HUES48 (cell line): ENCODE data around the gene TM7SF3.
"Not testable (repeated sequence)": the region's sequence is repeated elsewhere in the genome, so short reads cannot be mapped to it uniquely, and the experiment has no call there.

Experiments used
- H3K27ac ChIP-seq: one replicate; pipeline ENCODE4 v1.7.0; 2013; ENCODE audit warnings: low read depth, low read length, inconsistent platforms
- H3K27me3 ChIP-seq: 2 replicates; pipeline ENCODE4 v1.6.1; 2013; ENCODE audit warnings: mild to moderate bottlenecking, low read length; ENCODE audit not compliant: control insufficient read depth, insufficient read depth
- H3K36me3 ChIP-seq: 2 replicates; pipeline ENCODE4 v1.6.1; 2013; ENCODE audit warnings: low read length; ENCODE audit not compliant: control insufficient read depth, insufficient read depth
- H3K4me1 ChIP-seq: 2 replicates; pipeline ENCODE4 v1.6.1; 2013; ENCODE audit warnings: mild to moderate bottlenecking, low read length; ENCODE audit not compliant: control insufficient read depth, insufficient read depth
- H3K4me3 ChIP-seq: 2 replicates; pipeline ENCODE4 v1.5.1; 2013; ENCODE audit warnings: mild to moderate bottlenecking, low read depth, low read length
- H3K9ac ChIP-seq: 2 replicates; pipeline ENCODE4 v1.6.1; 2013; ENCODE audit warnings: mild to moderate bottlenecking, low read depth, low read length, moderate library complexity
- H3K9me3 ChIP-seq: 2 replicates; pipeline ENCODE4 v1.6.1; 2013; ENCODE audit warnings: low read length; ENCODE audit not compliant: control insufficient read depth, insufficient read depth

The TM7SF3 gene

DNA sequence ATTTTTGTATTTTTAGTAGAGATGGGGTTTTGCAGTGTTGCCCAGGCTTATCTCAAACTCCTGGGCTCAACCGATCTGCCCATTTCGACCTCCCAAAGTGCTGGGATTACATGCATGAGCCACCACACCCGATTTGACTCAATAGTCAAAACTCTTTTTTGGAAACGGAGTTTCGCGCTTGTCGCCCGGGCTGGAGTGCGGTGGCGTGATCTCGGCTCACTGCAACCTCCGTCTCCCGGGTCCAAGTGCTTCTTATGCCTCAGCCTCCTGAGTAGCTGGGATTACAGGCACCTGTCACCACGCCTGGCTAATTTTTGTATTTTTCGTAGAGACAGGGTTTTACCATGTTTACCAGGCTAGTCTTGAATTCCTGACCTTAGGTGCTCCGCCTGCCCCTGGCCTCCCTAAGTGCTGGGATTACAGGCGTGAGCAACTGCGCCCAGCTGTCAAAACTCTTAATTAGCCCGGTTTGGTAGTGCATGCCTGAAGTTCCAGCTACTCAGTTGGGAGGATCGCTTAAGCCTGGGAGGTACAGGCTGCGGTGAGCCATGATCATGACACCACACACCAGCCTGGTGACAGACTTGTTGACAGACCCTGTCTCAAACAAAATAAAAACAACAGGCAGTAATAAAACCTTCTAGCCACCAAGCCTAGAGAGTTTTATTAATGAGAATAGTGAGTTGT lies 20.6 kb upstream of the TM7SF3 start:
- Histone ChIP-seq H3K27ac (no peak overlapping the region), H3K9ac (no peak overlapping the region), H3K27me3 (no peaks in the 10 kb centered on the region), H3K9me3 (no peaks in the 10 kb centered on the region), H3K36me3 (peaks cover 44% of the 10 kb centered on the region), H3K4me1 (no peaks in the 10 kb centered on the region), H3K4me3 (no peak overlapping the region)

DNA sequence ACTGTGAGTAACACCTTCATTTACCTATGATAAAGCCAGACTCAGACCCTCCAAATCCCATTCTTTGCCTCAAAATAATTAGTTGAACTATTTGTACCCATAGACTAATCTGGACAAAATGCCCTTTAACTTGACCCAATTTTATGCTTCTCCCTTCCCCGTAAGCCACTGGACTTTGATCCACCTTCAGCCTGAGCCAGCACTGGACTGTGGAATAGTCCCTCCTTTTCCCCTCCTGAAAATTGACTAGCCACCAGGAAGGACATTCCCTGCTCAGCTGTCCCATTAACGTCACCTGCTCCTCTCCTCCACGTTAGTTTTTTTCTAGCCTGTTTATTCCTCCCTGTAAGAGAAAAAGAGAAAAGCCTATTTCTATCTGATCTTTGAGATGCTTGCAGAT lies 18.5 kb upstream of the TM7SF3 start:
- H3K9ac ChIP-seq, result no peak overlapping the region
- H3K9me3 ChIP-seq, result no peaks in the 10 kb centered on the region
- no peaks in the 10 kb centered on the region for H3K27me3 ChIP-seq
- no peak overlapping the region for H3K27ac ChIP-seq
- peaks cover 58% of the 10 kb centered on the region for H3K36me3 ChIP-seq
- H3K4me1 ChIP-seq, result no peaks in the 10 kb centered on the region
- no peak overlapping the region for H3K4me3 ChIP-seq

DNA sequence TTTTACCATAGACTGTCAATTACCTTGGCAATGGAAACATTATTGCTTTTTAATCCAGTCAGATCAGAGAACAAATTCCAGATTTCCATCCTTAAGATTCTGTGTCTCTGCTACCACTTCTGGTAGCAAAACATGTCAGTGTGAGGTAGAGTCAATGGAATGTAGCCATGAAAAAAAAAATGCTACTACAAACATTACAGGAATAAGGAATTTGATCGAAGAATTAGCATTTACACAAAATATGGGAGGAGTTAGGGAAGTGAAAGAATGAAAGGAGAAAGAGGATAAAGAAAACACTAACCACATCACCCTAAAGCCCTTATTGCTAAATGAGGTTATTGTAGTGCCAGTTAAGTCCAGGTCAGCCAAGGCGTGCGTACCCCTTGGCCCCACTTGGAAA lies 17.3 kb upstream of the TM7SF3 start:
- H3K4me3 ChIP-seq, result no peak overlapping the region
- peaks cover 68% of the 10 kb centered on the region for H3K36me3 ChIP-seq
- no peaks in the 10 kb centered on the region for H3K27me3 ChIP-seq
- no peaks in the 10 kb centered on the region for H3K9me3 ChIP-seq
- H3K4me1 ChIP-seq, result no peaks in the 10 kb centered on the region
- no peak overlapping the region for H3K9ac ChIP-seq
- no peak overlapping the region for H3K27ac ChIP-seq

DNA sequence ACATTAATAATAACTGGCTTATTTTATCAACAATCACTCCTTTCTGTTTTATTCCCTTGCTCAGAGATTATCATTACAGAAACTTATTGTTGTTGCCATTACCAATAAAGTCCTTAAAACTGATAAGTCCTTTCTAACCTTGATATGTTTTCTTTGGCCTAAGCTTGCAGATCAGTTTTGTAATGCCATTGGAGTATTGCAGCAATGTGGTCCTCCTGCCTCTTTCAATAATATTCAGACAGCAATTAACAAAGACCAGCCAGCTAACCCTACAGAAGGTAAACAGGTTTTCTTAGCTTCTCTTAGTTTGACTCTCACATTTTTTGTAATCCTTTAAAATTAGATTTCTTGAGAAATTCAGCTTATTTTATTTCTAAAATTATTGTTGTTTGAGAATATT lies 12.1 kb upstream of the TM7SF3 start:
- Histone ChIP-seq H3K27ac (no peak overlapping the region), H3K9me3 (no peaks in the 10 kb centered on the region), H3K27me3 (no peaks in the 10 kb centered on the region), H3K36me3 (peaks cover 49% of the 10 kb centered on the region), H3K4me3 (no peak overlapping the region), H3K9ac (no peak overlapping the region), H3K4me1 (peaks cover 6% of the 10 kb centered on the region)

DNA sequence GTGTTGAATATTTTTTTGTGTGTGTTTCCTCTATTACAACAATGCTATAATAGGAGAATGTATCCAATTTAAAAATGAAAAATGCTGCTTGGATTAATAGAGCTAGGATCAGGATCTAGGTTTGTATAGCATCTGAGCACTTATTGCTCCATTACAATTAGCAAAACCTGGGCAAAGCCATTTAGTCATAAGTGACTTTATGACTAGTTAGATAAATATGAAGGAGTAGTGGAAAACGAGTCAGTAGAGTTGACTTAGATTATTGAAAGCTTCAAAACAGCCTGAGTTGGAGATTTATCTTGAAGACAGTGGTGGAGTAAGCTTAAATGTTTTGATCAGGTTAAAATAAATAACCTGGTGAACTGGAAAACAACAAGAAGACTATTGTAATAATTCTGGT lies 10.9 kb upstream of the TM7SF3 start:
- no peak overlapping the region for H3K27ac ChIP-seq
- no peak overlapping the region for H3K9ac ChIP-seq
- peaks cover 38% of the 10 kb centered on the region for H3K36me3 ChIP-seq
- H3K27me3 ChIP-seq, result no peaks in the 10 kb centered on the region
- peaks cover 8% of the 10 kb centered on the region for H3K4me1 ChIP-seq
- no peak overlapping the region for H3K4me3 ChIP-seq
- no peaks in the 10 kb centered on the region for H3K9me3 ChIP-seq

DNA sequence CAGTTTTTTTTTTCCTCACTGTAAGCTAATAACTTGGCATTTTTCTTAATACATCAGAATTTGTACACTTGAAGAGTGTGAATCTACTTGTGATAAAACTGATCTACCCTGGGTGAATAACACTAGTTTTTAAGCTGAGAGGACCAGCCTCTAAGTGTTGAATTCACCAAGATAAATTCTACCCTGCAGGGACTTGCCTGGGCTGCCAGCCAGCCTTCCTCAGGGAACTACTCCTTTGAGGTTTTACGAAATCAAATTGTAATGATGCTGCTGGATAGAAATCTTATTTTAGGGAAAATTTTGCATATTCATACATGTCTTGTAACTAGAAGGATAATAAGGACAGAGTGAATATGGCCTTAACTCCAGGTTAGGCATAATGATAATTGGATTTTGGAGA lies 10.1 kb upstream of the TM7SF3 start:
- Histone ChIP-seq H3K9me3 (no peaks in the 10 kb centered on the region), H3K4me1 (peaks cover 8% of the 10 kb centered on the region), H3K27me3 (no peaks in the 10 kb centered on the region), H3K4me3 (no peak overlapping the region), H3K36me3 (peaks cover 30% of the 10 kb centered on the region), H3K27ac (no peak overlapping the region), H3K9ac (no peak overlapping the region)

DNA sequence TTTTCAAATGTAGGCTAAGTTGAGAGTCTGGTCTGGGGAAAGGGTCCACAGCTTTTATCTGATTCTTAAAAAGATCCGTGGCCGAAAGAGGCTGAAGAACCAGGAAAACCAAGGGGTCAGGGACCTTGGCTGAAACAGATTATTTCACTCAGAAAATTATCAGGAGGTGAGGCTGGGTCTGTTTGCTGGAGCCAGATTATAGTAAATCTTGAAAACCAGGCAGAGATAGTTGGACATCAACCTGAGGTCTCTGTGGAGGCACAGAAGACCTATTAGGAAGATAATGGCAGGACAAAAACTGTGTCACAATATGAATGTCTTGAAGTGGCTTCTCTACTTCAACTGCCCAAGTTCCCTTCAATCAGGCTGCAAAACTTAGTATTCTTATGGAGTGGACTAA lies 6.6 kb upstream of the TM7SF3 start:
- H3K27ac ChIP-seq, result no peak overlapping the region
- peaks cover 8% of the 10 kb centered on the region for H3K4me1 ChIP-seq
- no peaks in the 10 kb centered on the region for H3K36me3 ChIP-seq
- H3K27me3 ChIP-seq, result no peaks in the 10 kb centered on the region
- H3K4me3 ChIP-seq, result no peak overlapping the region
- H3K9me3 ChIP-seq, result no peaks in the 10 kb centered on the region
- H3K9ac ChIP-seq, result no peak overlapping the region

DNA sequence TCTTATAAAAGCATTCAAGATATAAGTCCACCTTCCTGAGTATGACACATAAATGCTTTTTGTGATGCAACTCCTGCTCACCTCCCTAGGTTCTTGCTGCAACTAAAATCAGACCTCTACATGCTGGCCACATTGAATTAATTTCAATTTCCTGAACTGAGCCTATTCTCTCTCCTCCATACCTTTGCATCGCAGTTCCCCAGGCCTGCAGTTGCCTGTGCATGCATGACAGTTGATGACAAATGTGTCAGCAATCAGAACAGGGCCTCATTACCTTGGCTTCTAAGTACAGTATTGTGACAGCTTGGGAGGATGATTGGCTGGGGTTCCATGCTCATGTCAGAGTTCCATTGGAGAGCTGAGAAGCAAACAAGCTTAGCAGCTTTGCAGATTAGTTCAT lies 3.9 kb upstream of the TM7SF3 start:
- H3K4me3 ChIP-seq, result no peak overlapping the region
- no peak overlapping the region for H3K9ac ChIP-seq
- H3K36me3 ChIP-seq, result no peaks in the 10 kb centered on the region
- H3K27me3 ChIP-seq, result no peaks in the 10 kb centered on the region
- H3K27ac ChIP-seq, result no peak overlapping the region
- H3K9me3 ChIP-seq, result no peaks in the 10 kb centered on the region
- H3K4me1 ChIP-seq, result peaks cover 21% of the 10 kb centered on the region

DNA sequence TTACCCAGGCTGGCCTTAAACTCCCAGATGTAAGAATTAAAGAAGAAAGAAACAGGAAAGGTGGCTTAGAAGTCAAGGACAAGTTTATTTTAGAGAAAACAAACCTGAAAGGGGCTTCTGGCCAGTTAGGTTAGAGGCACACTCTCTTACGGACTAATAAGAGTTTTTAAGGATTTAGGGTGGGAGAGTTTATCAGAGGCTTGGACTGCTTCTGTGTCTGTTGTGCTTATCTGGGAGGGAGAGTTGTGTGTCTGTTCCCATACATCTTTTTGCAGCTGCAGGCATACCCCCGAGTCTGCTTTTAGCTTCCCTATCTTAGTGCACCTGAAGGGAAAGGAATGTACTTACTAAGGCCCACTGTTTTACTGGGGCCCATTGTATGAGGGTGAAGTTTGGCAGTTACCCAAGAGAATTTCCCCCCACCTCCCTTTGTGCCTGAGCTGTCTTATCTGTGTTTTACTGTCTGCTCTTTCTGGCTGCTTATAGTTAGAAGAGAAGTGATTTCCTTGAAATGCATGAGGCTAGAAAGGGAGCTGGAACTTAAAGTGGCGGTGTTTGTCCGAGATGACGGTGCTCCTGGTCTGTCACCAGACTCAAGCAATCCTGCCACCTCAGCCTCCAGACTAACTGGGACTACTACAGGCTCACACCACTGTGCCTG lies 3.1 kb upstream of the TM7SF3 start:
- H3K36me3 ChIP-seq, H3K9ac ChIP-seq: not testable (repeated sequence)
- peaks cover 23% of the 10 kb centered on the region for H3K4me1 ChIP-seq

DNA sequence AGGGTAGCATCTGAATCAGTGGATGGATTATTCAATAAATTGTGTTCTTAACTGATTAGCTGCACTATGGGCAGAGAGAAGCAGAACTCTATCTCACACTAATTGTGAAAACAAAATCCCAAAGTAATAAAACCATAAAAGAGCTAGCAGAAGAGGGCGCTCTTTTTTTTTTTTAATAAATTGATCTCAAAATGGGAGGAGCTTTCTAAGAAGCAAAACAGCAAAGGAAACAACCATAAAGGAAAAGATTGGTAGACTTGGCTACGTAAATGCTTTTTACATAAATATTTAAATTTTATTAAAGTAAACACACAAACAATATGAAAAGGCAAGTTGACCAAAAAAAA lies 1.5 kb upstream of the TM7SF3 start:
- no peak overlapping the region for H3K4me3 ChIP-seq
- H3K4me1 ChIP-seq, result peaks cover 24% of the 10 kb centered on the region
- no peaks in the 10 kb centered on the region for H3K27me3 ChIP-seq
- no peaks in the 10 kb centered on the region for H3K36me3 ChIP-seq
- no peaks in the 10 kb centered on the region for H3K9me3 ChIP-seq
- H3K27ac ChIP-seq, result no peak overlapping the region
- no peak overlapping the region for H3K9ac ChIP-seq

More for the DNA sequence above, 3.1 kb upstream of the TM7SF3 start:
- not testable (repeated sequence) for H3K9me3 ChIP-seq, H3K27ac ChIP-seq, H3K4me3 ChIP-seq, H3K27me3 ChIP-seq

DNA sequence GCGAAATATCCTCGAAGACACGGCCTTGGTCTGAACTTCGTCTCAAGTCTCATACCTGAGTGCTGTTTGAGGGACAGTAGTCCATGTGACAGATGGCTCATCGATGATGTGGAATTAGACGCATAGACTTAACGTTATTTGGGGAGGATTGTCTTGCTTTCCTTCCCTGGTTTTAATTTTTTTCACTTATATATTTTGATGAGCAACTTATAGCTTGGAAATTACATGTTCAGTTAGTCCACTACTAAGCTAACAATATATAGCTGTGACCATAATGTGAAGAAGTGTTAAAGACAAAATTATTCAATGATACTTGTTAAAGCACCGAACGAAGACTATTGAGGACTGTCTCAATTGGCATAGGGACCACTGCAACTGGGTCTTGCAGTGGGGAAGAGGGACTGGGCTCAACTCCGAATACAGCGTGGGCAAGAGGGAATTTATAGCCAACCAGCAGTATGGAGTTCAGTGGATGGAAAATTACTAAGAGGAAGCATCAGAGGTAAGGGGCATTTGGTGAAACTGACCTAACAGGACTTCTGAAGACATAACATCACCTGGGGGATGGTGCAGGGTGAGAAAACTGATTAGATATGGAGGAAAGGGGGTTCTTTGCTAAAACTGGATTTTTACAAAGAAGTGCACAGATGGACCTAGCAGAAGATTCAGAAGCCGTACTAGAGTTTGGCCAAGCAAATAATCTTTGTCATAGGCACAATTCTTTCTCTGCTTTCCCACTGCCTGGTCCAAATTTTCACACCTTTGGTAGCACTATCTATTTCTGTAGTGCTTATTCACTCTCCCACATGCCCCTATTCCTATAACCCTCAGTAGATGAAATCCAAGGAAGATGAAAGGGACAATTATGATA lies 910 bp upstream of the TM7SF3 start:
- Histone ChIP-seq H3K27me3 (no peaks in the 10 kb centered on the region), H3K4me1 (peaks cover 24% of the 10 kb centered on the region), H3K36me3 (no peaks in the 10 kb centered on the region), H3K27ac (peak overlapping the region; percentile 86), H3K4me3 (peak overlapping the region; percentile 81), H3K9ac (peak overlapping the region; percentile 72), H3K9me3 (no peaks in the 10 kb centered on the region)
